ENCODE results near the gene MEIG1. TPM values are rescaled to one million over a fixed set of nuclear protein-coding genes. Genes with fewer than 3 reads are reported as not detected.
"Not testable (repeated sequence)": the region's sequence is repeated elsewhere in the genome, so short reads cannot be mapped to it uniquely, and the experiment has no call there.

Gene MEIG1
- total and polyA plus RNA-seq, 4 donors = 1.0 to 3.5 (median 1.4) TPM

DNA sequence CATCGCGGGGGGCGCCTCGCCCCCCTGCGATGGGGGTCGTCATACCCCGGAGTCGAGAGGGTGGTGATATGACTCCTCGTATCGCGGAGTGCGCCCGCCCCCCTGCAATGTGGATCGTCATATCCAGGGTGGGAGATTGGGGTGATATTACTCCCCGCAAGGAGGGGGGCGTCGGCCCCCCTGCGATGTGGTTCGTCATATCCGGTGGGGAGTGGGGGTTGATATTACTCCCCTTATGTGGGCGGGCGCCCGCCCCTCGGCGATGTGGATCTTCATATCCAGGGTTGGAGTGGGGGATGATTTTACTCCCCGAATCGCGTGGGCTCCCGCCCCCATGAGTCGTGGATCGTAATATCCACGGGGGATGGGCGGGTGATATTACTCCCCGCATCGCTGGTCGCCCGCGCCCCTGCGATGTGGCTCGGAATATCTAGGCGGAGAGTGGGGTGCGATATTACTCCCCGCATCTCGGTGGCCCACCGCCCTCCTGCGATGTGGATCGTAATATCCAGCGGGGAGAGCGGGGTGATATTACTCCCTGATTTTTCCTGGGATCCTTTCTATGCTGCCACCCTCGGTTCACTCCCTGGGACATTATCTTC is 36.9 kb downstream of the MEIG1 start:
- Histone ChIP-seq H3K4me3 (no peak overlapping the region), H3K9me3 (ENCODE audit: control insufficient read depth in 4 of 4, insufficient read depth in 3 of 4, low read length in 3 of 4) (no peaks in the 10 kb centered on the region), H3K4me1 (ENCODE audit: control insufficient read depth in 5 of 5, insufficient read depth in 5 of 5, low read length in 5 of 5) (no peaks in the 10 kb centered on the region), H3K27me3 (ENCODE audit: control insufficient read depth in 3 of 3, insufficient read depth in 3 of 3, low read length in 2 of 3) (no peaks in the 10 kb centered on the region), H3K9ac (ENCODE audit: insufficient read depth in 1 of 2, low read length in 2 of 2) (no peak overlapping the region), H3K27ac (ENCODE audit: low read depth in 1 of 2, low read length in 1 of 2) (no peak overlapping the region), H3K36me3 (ENCODE audit: control insufficient read depth in 4 of 4, insufficient read depth in 4 of 4, low read length in 4 of 4) (no peaks in the 10 kb centered on the region)
- TF ChIP-seq, protein P1, sequence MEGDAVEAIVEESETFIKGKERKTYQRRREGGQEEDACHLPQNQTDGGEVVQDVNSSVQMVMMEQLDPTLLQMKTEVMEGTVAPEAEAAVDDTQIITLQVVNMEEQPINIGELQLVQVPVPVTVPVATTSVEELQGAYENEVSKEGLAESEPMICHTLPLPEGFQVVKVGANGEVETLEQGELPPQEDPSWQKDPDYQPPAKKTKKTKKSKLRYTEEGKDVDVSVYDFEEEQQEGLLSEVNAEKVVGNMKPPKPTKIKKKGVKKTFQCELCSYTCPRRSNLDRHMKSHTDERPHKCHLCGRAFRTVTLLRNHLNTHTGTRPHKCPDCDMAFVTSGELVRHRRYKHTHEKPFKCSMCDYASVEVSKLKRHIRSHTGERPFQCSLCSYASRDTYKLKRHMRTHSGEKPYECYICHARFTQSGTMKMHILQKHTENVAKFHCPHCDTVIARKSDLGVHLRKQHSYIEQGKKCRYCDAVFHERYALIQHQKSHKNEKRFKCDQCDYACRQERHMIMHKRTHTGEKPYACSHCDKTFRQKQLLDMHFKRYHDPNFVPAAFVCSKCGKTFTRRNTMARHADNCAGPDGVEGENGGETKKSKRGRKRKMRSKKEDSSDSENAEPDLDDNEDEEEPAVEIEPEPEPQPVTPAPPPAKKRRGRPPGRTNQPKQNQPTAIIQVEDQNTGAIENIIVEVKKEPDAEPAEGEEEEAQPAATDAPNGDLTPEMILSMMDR (IDR thresholded peaks at IDR 0.05; ENCODE audit: control extremely low read depth, extremely low read depth) = no peak
- DNase-seq (peak in 2 of 3 donors; percentile 34 to 41), ATAC-seq (ENCODE audit: insufficient read depth, low FRiP score) (no peak)
- 62 to 81% methylated on average over 50 of the region's 50 CpGs for WGBS, 2 donors

DNA sequence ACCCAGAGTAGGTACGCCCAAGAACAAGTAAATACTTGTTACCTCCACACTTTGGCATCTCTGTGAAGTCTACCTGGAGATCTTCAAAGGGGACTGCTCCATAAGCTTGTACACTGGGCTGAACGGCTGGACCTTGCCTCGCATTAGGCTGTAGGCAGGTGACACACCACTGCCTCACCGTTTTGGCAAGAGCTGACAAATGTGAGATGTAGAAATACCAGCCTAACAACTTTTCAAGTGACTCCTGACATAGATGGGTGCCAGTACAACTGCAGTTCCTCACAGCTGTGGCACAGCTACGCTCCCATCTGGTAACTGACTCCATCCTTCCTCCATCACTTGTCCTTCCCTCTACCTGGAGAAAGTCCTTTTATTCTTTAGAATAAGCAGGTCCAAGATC is 54.3 kb downstream of the MEIG1 start:
- H3K4me1 ChIP-seq (ENCODE audit: control insufficient read depth in 5 of 5, insufficient read depth in 5 of 5, low read length in 5 of 5); H3K27me3 ChIP-seq (ENCODE audit: control insufficient read depth in 3 of 3, insufficient read depth in 3 of 3, low read length in 2 of 3); H3K4me3 ChIP-seq; ATAC-seq (ENCODE audit: insufficient read depth, low FRiP score); H3K9ac ChIP-seq (ENCODE audit: insufficient read depth in 1 of 2, low read length in 2 of 2); H3K27ac ChIP-seq (ENCODE audit: low read depth in 1 of 2, low read length in 1 of 2); H3K9me3 ChIP-seq (ENCODE audit: control insufficient read depth in 4 of 4, insufficient read depth in 3 of 4, low read length in 3 of 4); H3K36me3 ChIP-seq (ENCODE audit: control insufficient read depth in 4 of 4, insufficient read depth in 4 of 4, low read length in 4 of 4): not testable (repeated sequence)
- 60 to 67% methylated on average over 5 of the region's 5 CpGs for WGBS, 2 donors
- DNase-seq = peak; percentile 14 to 55 (median 27)

DNA sequence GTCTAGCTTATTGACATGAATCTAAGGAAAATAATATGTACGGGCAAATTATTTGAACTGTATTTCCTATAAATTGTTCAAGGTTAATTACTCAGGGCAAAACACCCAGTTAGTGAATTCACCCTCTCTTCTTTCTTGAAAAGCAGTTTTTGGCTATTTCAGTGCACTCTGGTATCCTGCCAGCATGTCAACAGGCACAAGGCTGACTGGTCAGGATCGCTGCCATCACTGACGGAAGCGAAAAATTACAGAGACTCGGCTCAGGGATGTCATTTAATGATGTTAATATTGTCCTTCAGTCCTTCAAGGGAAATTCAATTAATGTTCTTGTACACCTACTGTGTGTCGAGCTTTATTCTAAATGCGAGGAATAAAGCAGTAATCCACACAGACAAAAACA is 56.3 kb downstream of the MEIG1 start:
- H3K9ac ChIP-seq (ENCODE audit: insufficient read depth in 1 of 2, low read length in 2 of 2) = no peak overlapping the region
- H3K4me3 ChIP-seq = no peak overlapping the region
- DNase-seq (peak in 1 of 3 donors; percentile 31), ATAC-seq (ENCODE audit: insufficient read depth, low FRiP score) (no peak)
- WGBS, 2 donors = 76 to 91% methylated on average over 7 of the region's 7 CpGs
- H3K27ac ChIP-seq (ENCODE audit: low read depth in 1 of 2, low read length in 1 of 2) = no peak overlapping the region
- H3K9me3 ChIP-seq (ENCODE audit: control insufficient read depth in 4 of 4, insufficient read depth in 3 of 4, low read length in 3 of 4) = no peaks in the 10 kb centered on the region
- no peaks in the 10 kb centered on the region for H3K36me3 ChIP-seq (ENCODE audit: control insufficient read depth in 4 of 4, insufficient read depth in 4 of 4, low read length in 4 of 4)
- peaks cover 0 to 3% (median 0%) of the 10 kb centered on the region in 3 donors for H3K27me3 ChIP-seq (ENCODE audit: control insufficient read depth in 3 of 3, insufficient read depth in 3 of 3, low read length in 2 of 3)
- TF ChIP-seq, protein P1 (IDR thresholded peaks at IDR 0.05; ENCODE audit: control extremely low read depth, extremely low read depth) = no peak
- no peaks in the 10 kb centered on the region for H3K4me1 ChIP-seq (ENCODE audit: control insufficient read depth in 5 of 5, insufficient read depth in 5 of 5, low read length in 5 of 5)

DNA sequence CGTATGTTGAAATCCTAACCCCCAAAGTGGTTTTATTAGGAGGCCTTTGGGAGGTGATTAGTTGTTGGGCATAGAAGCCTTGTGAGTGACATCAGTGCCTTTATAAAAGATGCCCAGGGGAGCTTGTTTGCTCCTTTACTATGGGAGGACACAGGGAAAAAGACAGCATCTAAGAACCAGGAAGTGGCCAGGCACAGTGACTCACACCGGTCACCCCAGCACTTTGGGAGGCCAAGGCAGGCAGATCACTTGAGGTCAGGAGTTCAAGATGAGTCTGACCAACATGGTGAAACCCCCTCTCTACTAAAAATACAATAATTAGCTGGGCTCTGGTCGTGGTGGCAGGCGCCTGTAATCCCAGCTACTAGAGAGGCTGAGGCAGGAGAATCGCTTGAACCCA is 61.8 kb downstream of the MEIG1 start:
- 68 to 70% methylated on average over 4 of the region's 5 CpGs for WGBS, 2 donors
- not testable (repeated sequence) for DNase-seq; H3K4me3 ChIP-seq; H3K9me3 ChIP-seq (ENCODE audit: control insufficient read depth in 4 of 4, insufficient read depth in 3 of 4, low read length in 3 of 4); ATAC-seq (ENCODE audit: insufficient read depth, low FRiP score); H3K9ac ChIP-seq (ENCODE audit: insufficient read depth in 1 of 2, low read length in 2 of 2); H3K27ac ChIP-seq (ENCODE audit: low read depth in 1 of 2, low read length in 1 of 2); H3K4me1 ChIP-seq (ENCODE audit: control insufficient read depth in 5 of 5, insufficient read depth in 5 of 5, low read length in 5 of 5); H3K36me3 ChIP-seq (ENCODE audit: control insufficient read depth in 4 of 4, insufficient read depth in 4 of 4, low read length in 4 of 4); H3K27me3 ChIP-seq (ENCODE audit: control insufficient read depth in 3 of 3, insufficient read depth in 3 of 3, low read length in 2 of 3)

Other genes with a start within 250 kb of the MEIG1 start
- 10 to 100 TPM; 80.7 to 85.4 TPM for gene FAM107B, start 184.5 kb upstream of the MEIG1 start, total RNA-seq
- 10 to 100 TPM; 38.4 to 57.1 TPM for gene FAM107B, start 184.5 kb upstream of the MEIG1 start, polyA plus RNA-seq
- gene CDNF, start 121.4 kb upstream of the MEIG1 start, total RNA-seq = 1 to 10 TPM; 2.1 to 3.1 TPM
- 1 to 10 TPM in 1 of 2 donors, under 1 TPM in 1; 0.60 to 1.7 TPM for gene CDNF, start 121.4 kb upstream of the MEIG1 start, polyA plus RNA-seq
- gene HSPA14, start 121.1 kb upstream of the MEIG1 start, total RNA-seq = 10 to 100 TPM; 11.1 to 13.6 TPM
- 10 to 100 TPM; 11.5 to 12.5 TPM for gene HSPA14, start 121.1 kb upstream of the MEIG1 start, polyA plus RNA-seq
- gene MSANTD7, start 121.1 kb upstream of the MEIG1 start, total RNA-seq = 10 to 100 TPM in 1 of 2 donors, 1 to 10 TPM in 1; 9.4 to 17.2 TPM
- gene MSANTD7, start 121.1 kb upstream of the MEIG1 start, polyA plus RNA-seq = 1 to 10 TPM; 2.2 to 4.8 TPM
- gene SUV39H2, start 80.5 kb upstream of the MEIG1 start, total RNA-seq = 1 to 10 TPM; 6.9 to 7.7 TPM
- gene SUV39H2, start 80.5 kb upstream of the MEIG1 start, polyA plus RNA-seq = 1 to 10 TPM; 2.6 to 3.8 TPM
- gene DCLRE1C, start 5.3 kb upstream of the MEIG1 start, total RNA-seq = 10 to 100 TPM in 1 of 2 donors, 1 to 10 TPM in 1; 9.9 to 14.9 TPM
- gene DCLRE1C, start 5.3 kb upstream of the MEIG1 start, polyA plus RNA-seq = 1 to 10 TPM; 3.0 to 5.5 TPM
- gene OLAH, start 84.6 kb downstream of the MEIG1 start, total RNA-seq = 1 to 10 TPM in 1 of 2 donors, not detected in 1; 4.6 TPM
- 10 to 100 TPM in 1 of 2 donors, under 1 TPM in 1; 0.49 to 20.6 TPM for gene OLAH, start 84.6 kb downstream of the MEIG1 start, polyA plus RNA-seq
- 1 to 10 TPM; 1.9 to 4.0 TPM for gene ACBD7, start 129.4 kb downstream of the MEIG1 start, total RNA-seq
- under 1 TPM; 0.19 to 0.35 TPM for gene ACBD7, start 129.4 kb downstream of the MEIG1 start, polyA plus RNA-seq
- gene RPP38, start 138.0 kb downstream of the MEIG1 start, total RNA-seq = 10 to 100 TPM; 10.2 to 17.0 TPM
- 10 to 100 TPM; 19.3 to 25.5 TPM for gene RPP38, start 138.0 kb downstream of the MEIG1 start, polyA plus RNA-seq
- 10 to 100 TPM in 1 of 2 donors, 1 to 10 TPM in 1; 9.2 to 20.0 TPM for gene NMT2, start 209.3 kb downstream of the MEIG1 start, total RNA-seq
- 1 to 10 TPM; 3.5 to 3.6 TPM for gene NMT2, start 209.3 kb downstream of the MEIG1 start, polyA plus RNA-seq

All from lung (tissue), 12 donors.